ENCODE measurements around the gene LBR. TPM values are rescaled to one million over a fixed set of nuclear protein-coding genes. Genes with fewer than 3 reads are reported as not detected.

Gene LBR
- total and polyA plus RNA-seq, 5 donors from 2014 or later, result 123 to 175 (median 140) TPM

DNA sequence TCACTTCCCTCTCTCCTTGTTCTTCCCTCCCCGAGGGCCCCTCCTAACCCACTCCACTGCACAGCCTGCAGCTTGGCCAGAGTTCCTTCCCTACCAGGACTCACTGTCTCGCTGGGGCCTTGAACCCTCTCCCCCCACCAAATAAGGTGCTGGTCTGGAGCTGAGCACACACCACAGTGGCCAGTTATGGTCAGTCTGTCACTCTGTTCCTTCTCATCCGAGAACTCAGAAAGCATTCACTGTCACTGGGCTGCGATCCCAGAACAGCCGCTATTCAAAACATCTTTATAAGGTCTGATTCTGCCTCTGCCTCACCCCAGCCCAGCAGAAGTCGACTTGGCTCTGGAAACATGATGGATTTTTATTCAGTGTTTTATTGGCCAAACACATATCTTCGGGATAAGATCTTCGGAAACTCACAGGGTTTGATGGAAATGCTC is 19.8 kb upstream of the LBR start:
- Mint-ChIP-seq H3K27ac (peak overlapping the region in 2 of 3 donors; percentile 32 to 67), H3K4me1 (peaks cover 6 to 60% (median 29%) of the 10 kb centered on the region in 4 donors), H3K36me3 (no peaks in the 10 kb centered on the region), H3K9me3 (peaks cover 0 to 3% (median 0%) of the 10 kb centered on the region in 7 donors), H3K4me3 (peak overlapping the region in 2 of 4 donors; percentile 28 to 54), H3K27me3 (no peaks in the 10 kb centered on the region)
- no peaks in the 10 kb centered on the region for H3K9me3 ChIP-seq (ENCODE audit: control insufficient read depth in 2 of 2, low read length in 2 of 2)
- no peak overlapping the region for H3K4me3 ChIP-seq (ENCODE audit: low read depth, low read length)
- ATAC-seq (ENCODE audit: low read depth in 2 of 2) (no peak), DNase-seq (no peak)
- H3K36me3 ChIP-seq (ENCODE audit: control insufficient read depth, insufficient read depth, low read length), result no peaks in the 10 kb centered on the region
- no peaks in the 10 kb centered on the region for H3K27me3 ChIP-seq (ENCODE audit: control insufficient read depth, insufficient read depth, low read length)
- H3K27ac ChIP-seq (ENCODE audit: insufficient read depth, low read length, poor library complexity, severe bottlenecking), result no peak overlapping the region
- peaks cover 39% of the 10 kb centered on the region for H3K4me1 ChIP-seq (ENCODE audit: control insufficient read depth, insufficient read depth, low read length, poor library complexity, severe bottlenecking)

DNA sequence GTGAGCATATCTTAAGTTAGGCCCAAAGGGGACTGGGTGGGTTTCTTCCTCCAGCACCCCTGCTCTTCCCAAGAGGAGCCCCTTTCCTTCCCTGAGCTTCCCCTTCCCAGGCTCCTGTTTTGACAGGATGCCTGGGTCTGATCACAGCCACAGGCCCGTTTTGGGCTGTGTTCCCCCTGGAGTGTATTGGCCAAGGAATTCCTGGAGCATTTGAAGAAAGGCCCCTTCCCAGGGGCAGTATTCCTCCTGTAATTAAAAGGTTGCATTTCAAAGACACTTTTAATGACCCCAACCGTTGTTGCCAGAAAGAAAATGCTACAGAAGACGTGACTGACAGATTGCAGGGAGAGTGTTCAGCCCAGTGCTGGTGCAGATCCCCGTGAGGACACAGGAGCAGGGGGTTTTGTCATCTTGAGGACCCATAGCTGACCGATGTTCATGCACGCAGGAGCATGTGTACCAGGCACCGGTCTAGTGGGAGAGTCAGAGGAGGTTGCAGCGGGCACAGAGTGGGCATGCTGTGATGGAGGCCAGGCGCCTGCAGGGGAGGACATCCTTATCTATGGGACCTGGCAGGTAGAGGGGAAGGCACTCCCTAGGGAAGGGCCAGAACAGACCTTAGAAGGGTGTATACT is 19.3 kb upstream of the LBR start:
- H3K4me1 Mint-ChIP-seq, result peaks cover 7 to 65% (median 32%) of the 10 kb centered on the region in 4 donors
- H3K4me3 Mint-ChIP-seq, result peak overlapping the region in 1 of 4 donors; percentile 54
- Histone ChIP-seq H3K27me3 (ENCODE audit: control insufficient read depth, insufficient read depth, low read length) (no peaks in the 10 kb centered on the region), H3K4me3 (ENCODE audit: low read depth, low read length) (no peak overlapping the region), H3K27ac (ENCODE audit: insufficient read depth, low read length, poor library complexity, severe bottlenecking) (no peak overlapping the region), H3K36me3 (ENCODE audit: control insufficient read depth, insufficient read depth, low read length) (no peaks in the 10 kb centered on the region), H3K9me3 (ENCODE audit: control insufficient read depth in 2 of 2, low read length in 2 of 2) (no peaks in the 10 kb centered on the region), H3K4me1 (ENCODE audit: control insufficient read depth, insufficient read depth, low read length, poor library complexity, severe bottlenecking) (peaks cover 45% of the 10 kb centered on the region)
- no peaks in the 10 kb centered on the region for H3K27me3 Mint-ChIP-seq
- no peak for ATAC-seq (ENCODE audit: low read depth in 2 of 2)
- H3K36me3 Mint-ChIP-seq, result no peaks in the 10 kb centered on the region
- H3K27ac Mint-ChIP-seq, result peak overlapping the region in 2 of 3 donors; percentile 87 to 94
- DNase-seq, result no peak
- H3K9me3 Mint-ChIP-seq, result peaks cover 0 to 3% (median 0%) of the 10 kb centered on the region in 7 donors

DNA sequence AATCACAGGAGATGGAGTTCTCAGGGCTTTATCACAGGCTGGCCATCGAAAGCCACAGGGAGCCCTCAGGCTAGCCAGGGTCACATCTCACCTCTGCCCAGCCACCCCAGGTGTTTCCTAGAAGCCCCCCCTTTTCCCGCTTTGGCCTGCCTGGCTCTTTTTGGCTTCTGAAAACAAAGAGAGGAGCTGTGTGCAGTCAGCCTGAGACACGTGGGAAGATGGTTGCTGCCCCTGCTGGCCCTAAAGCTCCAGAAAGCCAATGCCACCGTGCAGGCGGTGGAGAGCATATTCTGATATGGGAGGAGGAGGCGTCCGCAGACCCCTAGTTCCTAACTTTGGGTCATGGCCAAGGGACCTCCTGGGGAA is 18.7 kb upstream of the LBR start:
- H3K27me3 ChIP-seq (ENCODE audit: control insufficient read depth, insufficient read depth, low read length), result no peaks in the 10 kb centered on the region
- peak overlapping the region; percentile 69 to 97 (median 94) for H3K27ac Mint-ChIP-seq

DNA sequence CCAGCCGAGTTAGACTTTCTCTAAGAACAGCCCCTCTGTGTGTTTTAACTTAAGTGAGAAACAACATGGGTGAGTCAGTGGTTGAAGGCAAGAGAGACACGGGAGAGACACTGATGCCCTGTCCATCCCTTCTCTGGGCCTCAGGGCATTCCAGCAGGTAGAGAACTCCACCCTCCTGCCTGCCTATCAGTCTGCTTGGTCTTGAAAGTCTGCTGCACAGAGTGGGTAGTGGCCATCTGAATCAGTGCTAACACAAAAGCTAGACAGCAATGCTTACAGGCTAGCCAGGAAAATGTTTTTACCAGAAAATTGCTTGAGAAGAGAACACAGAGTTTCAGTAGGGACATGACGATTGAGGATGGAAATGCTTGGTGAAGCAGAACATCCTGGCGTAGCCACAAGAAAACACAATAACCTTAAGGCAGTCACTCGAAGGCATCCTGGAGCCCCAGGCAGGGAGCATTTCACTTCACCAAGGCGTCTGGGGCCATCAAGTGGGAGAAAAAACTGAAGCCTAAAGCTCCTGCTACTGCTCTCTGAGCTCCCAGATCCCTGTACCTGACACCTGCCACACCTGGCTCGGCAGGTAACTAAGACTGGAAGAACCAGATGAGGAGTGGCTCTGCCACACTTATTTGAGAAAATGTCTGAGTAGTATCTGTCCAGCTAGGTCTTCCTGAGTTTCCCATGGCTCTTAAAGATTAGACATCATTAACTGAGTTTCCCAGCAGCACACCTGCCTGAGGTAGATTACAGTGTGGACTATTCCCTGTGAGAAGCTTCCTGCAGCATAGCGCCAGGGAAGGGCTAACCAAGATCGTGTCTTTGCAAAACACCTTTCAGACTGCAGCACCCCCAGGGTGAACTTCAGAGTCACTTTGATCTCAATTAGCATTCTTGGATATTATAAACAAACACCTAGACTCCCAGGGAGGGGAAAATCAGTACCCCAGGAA is 18.1 kb upstream of the LBR start:
- H3K27me3 ChIP-seq (ENCODE audit: control insufficient read depth, insufficient read depth, low read length), result no peaks in the 10 kb centered on the region
- no peaks in the 10 kb centered on the region for H3K36me3 ChIP-seq (ENCODE audit: control insufficient read depth, insufficient read depth, low read length)
- peak overlapping the region; percentile 84 for H3K4me3 ChIP-seq (ENCODE audit: low read depth, low read length)
- Mint-ChIP-seq H3K4me1 (peaks cover 17 to 75% (median 42%) of the 10 kb centered on the region in 4 donors), H3K4me3 (peak overlapping the region in 3 of 4 donors; percentile 71 to 88 (median 74)), H3K36me3 (no peaks in the 10 kb centered on the region), H3K9me3 (peaks cover 0 to 3% (median 0%) of the 10 kb centered on the region in 7 donors), H3K27me3 (no peaks in the 10 kb centered on the region), H3K27ac (peak overlapping the region; percentile 69 to 97 (median 94))
- peak in 1 of 3 donors; percentile 48 for DNase-seq
- peak overlapping the region; percentile 78 for H3K27ac ChIP-seq (ENCODE audit: insufficient read depth, low read length, poor library complexity, severe bottlenecking)
- peaks cover 53% of the 10 kb centered on the region for H3K4me1 ChIP-seq (ENCODE audit: control insufficient read depth, insufficient read depth, low read length, poor library complexity, severe bottlenecking)
- ATAC-seq (ENCODE audit: low read depth in 2 of 2), result no peak
- H3K9me3 ChIP-seq (ENCODE audit: control insufficient read depth in 2 of 2, low read length in 2 of 2), result no peaks in the 10 kb centered on the region

More for the DNA sequence above, 18.7 kb upstream of the LBR start:
- no peak for DNase-seq
- Histone ChIP-seq H3K4me1 (ENCODE audit: control insufficient read depth, insufficient read depth, low read length, poor library complexity, severe bottlenecking) (peaks cover 50% of the 10 kb centered on the region), H3K36me3 (ENCODE audit: control insufficient read depth, insufficient read depth, low read length) (no peaks in the 10 kb centered on the region), H3K4me3 (ENCODE audit: low read depth, low read length) (no peak overlapping the region), H3K27ac (ENCODE audit: insufficient read depth, low read length, poor library complexity, severe bottlenecking) (no peak overlapping the region), H3K9me3 (ENCODE audit: control insufficient read depth in 2 of 2, low read length in 2 of 2) (no peaks in the 10 kb centered on the region)
- Mint-ChIP-seq H3K9me3 (peaks cover 0 to 3% (median 0%) of the 10 kb centered on the region in 7 donors), H3K27me3 (no peaks in the 10 kb centered on the region), H3K4me1 (peaks cover 12 to 71% (median 37%) of the 10 kb centered on the region in 4 donors), H3K36me3 (no peaks in the 10 kb centered on the region), H3K4me3 (no peak overlapping the region)
- no peak for ATAC-seq (ENCODE audit: low read depth in 2 of 2)

DNA sequence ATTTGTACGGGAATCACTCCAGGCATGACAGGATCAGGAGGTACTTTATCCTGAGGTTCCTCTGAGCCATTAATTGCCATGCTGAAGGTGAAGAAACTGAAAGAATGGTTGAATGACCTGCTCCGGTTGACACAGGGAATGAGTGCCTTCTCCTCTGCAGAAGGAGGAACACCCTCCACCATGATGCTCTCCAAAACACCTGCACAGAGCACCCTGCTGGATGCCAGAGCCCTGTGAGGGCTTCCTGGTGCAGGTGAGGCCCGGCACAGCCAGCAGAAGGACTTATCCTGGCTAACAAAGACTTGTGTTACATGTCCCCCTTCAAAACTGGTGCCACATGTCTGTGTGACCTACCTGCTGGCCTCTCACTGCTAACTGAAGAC is 14.3 kb upstream of the LBR start:
- H3K27me3 ChIP-seq (ENCODE audit: control insufficient read depth, insufficient read depth, low read length), result no peaks in the 10 kb centered on the region
- peak overlapping the region; percentile 49 for H3K4me3 ChIP-seq (ENCODE audit: low read depth, low read length)
- peaks cover 0 to 2% (median 0%) of the 10 kb centered on the region in 7 donors for H3K9me3 Mint-ChIP-seq
- H3K27ac Mint-ChIP-seq, result peak overlapping the region; percentile 84 to 97 (median 94)
- H3K4me3 Mint-ChIP-seq, result peak overlapping the region in 3 of 4 donors; percentile 64 to 75 (median 67)
- H3K9me3 ChIP-seq (ENCODE audit: control insufficient read depth in 2 of 2, low read length in 2 of 2), result no peaks in the 10 kb centered on the region
- peaks cover 17 to 64% (median 40%) of the 10 kb centered on the region in 4 donors for H3K4me1 Mint-ChIP-seq
- no peaks in the 10 kb centered on the region for H3K36me3 Mint-ChIP-seq
- H3K36me3 ChIP-seq (ENCODE audit: control insufficient read depth, insufficient read depth, low read length), result no peaks in the 10 kb centered on the region
- H3K27ac ChIP-seq (ENCODE audit: insufficient read depth, low read length, poor library complexity, severe bottlenecking), result peak overlapping the region; percentile 55
- peak in 1 of 3 donors; percentile 34 for DNase-seq
- peaks cover 50% of the 10 kb centered on the region for H3K4me1 ChIP-seq (ENCODE audit: control insufficient read depth, insufficient read depth, low read length, poor library complexity, severe bottlenecking)
- no peaks in the 10 kb centered on the region for H3K27me3 Mint-ChIP-seq
- ATAC-seq (ENCODE audit: low read depth in 2 of 2), result no peak

DNA sequence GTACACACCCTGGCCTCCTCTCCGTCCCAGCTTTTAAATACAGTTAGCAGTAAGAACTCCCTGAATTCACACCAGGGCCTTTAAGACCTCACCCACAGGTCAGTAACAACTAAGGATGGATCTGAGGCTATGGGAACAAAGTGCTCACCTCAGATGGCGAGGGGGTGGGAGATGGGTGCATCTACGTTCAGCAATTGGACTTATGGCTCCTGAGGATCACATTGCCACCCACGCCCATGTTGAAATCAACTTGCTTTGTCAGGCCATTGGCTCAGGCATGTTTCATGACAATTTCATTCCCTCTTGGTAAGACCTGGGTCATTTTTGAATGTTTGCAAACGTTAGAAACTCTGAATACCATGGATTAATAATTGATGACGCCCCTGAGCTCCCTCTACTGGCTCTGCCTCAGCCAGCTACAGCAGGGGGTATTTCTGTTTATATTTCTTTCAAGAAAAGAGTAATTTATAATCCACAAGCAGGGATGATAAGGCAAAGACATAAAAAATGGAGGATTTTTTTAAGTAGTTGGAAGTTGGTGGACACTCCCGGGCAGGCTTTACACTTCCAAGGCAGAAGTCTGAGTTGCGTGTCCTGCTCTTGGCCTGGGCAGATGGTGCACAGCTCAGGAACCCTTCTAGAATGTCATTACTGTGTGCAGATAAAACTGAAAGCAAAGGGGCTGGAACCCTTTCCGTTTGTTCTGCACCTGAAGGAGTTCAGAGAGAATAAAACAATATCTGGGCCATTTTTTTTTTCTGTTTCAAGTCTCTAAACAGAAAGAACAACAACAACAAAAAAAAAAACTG is 13.7 kb upstream of the LBR start:
- Histone ChIP-seq H3K4me3 (ENCODE audit: low read depth, low read length) (peak overlapping the region; percentile 49), H3K36me3 (ENCODE audit: control insufficient read depth, insufficient read depth, low read length) (no peaks in the 10 kb centered on the region), H3K27me3 (ENCODE audit: control insufficient read depth, insufficient read depth, low read length) (no peaks in the 10 kb centered on the region), H3K27ac (ENCODE audit: insufficient read depth, low read length, poor library complexity, severe bottlenecking) (peak overlapping the region; percentile 55), H3K4me1 (ENCODE audit: control insufficient read depth, insufficient read depth, low read length, poor library complexity, severe bottlenecking) (peaks cover 47% of the 10 kb centered on the region), H3K9me3 (ENCODE audit: control insufficient read depth in 2 of 2, low read length in 2 of 2) (no peaks in the 10 kb centered on the region)
- Mint-ChIP-seq H3K4me3 (peak overlapping the region; percentile 8 to 75 (median 66)), H3K36me3 (no peaks in the 10 kb centered on the region), H3K27me3 (no peaks in the 10 kb centered on the region), H3K9me3 (peaks cover 0 to 2% (median 0%) of the 10 kb centered on the region in 7 donors), H3K27ac (peak overlapping the region; percentile 84 to 97 (median 94)), H3K4me1 (peaks cover 17 to 64% (median 40%) of the 10 kb centered on the region in 4 donors)
- no peak for ATAC-seq (ENCODE audit: low read depth in 2 of 2)
- DNase-seq, result peak in 1 of 3 donors; percentile 72

All from CD4-positive, CD25-positive, alpha-beta regulatory T cell (primary cell).